HEK293 (cell line): ENCODE results near the gene MAMDC2.

Source experiments
- TRIM28 ChIP-seq: IDR thresholded peaks from 2 replicates; pipeline ENCODE4 v1.6.1; 2011; ENCODE audit warnings: low read length, control low read depth, borderline replicate concordance
- ZNF398 ChIP-seq: fragments of 450-650 bp; formaldehyde crosslinking; IDR thresholded peaks from 2 replicates; pipeline ENCODE4 v1.5.1; 2017; ENCODE audit warnings: missing biosample characterization, missing genetic modification characterization
- ZNF791 ChIP-seq: fragments of 450-650 bp; formaldehyde crosslinking; IDR thresholded peaks from 2 replicates; pipeline ENCODE4 v1.5.1; 2016; ENCODE audit warnings: missing biosample characterization, missing genetic modification characterization
- TF ChIP-seq, protein P1 (sequence below): fragments of 450-650 bp; formaldehyde crosslinking; IDR thresholded peaks from 2 replicates; pipeline ENCODE4 v1.5.1; 2016; ENCODE audit warnings: missing biosample characterization, missing genetic modification characterization
- TF ChIP-seq, protein P2 (sequence below): fragments of 450-650 bp; formaldehyde crosslinking; IDR thresholded peaks from 2 replicates; pipeline ENCODE4 v1.5.1; 2016; ENCODE audit warnings: missing biosample characterization, missing genetic modification characterization

DNA sequence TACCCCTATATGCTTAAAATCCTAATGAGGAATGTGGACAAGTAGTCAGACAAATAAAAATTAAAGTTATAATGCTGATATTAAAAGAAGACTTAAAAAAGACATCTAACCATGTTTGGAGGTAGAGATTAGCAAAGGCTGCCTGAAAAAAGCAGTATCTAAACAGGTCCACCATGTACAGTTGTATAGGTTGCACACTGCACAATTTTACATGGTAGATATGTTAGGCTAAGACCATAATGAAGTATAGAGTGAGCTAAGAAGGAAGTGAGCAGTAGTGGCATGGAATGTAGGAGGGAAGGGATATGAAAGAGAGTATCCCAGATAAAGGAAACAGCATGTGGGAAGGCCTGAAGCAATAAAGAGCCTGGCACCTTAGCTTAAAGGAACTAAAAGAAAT is 51.1 kb downstream of the MAMDC2 start:
- TF ChIP-seq TRIM28 (no peak), ZNF791 (tag by site-specific recombination) (no peak), ZNF398 (no peak)
- TF ChIP-seq, protein P1, sequence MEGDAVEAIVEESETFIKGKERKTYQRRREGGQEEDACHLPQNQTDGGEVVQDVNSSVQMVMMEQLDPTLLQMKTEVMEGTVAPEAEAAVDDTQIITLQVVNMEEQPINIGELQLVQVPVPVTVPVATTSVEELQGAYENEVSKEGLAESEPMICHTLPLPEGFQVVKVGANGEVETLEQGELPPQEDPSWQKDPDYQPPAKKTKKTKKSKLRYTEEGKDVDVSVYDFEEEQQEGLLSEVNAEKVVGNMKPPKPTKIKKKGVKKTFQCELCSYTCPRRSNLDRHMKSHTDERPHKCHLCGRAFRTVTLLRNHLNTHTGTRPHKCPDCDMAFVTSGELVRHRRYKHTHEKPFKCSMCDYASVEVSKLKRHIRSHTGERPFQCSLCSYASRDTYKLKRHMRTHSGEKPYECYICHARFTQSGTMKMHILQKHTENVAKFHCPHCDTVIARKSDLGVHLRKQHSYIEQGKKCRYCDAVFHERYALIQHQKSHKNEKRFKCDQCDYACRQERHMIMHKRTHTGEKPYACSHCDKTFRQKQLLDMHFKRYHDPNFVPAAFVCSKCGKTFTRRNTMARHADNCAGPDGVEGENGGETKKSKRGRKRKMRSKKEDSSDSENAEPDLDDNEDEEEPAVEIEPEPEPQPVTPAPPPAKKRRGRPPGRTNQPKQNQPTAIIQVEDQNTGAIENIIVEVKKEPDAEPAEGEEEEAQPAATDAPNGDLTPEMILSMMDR (tag by site-specific recombination): no peak
- TF ChIP-seq, protein P2, sequence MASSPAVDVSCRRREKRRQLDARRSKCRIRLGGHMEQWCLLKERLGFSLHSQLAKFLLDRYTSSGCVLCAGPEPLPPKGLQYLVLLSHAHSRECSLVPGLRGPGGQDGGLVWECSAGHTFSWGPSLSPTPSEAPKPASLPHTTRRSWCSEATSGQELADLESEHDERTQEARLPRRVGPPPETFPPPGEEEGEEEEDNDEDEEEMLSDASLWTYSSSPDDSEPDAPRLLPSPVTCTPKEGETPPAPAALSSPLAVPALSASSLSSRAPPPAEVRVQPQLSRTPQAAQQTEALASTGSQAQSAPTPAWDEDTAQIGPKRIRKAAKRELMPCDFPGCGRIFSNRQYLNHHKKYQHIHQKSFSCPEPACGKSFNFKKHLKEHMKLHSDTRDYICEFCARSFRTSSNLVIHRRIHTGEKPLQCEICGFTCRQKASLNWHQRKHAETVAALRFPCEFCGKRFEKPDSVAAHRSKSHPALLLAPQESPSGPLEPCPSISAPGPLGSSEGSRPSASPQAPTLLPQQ (tag by site-specific recombination): no peak
